Central memory CD8-positive, alpha-beta T cell (primary cell): ENCODE measurements around the gene AGRN.
"Not testable (repeated sequence)": the region's sequence is repeated elsewhere in the genome, so short reads cannot be mapped to it uniquely, and the experiment has no call there.

Experiments used
- ATAC-seq: fragments of 150-1000 bp; cut with Tn5 transposase; replicated peaks from 2 replicates; pipeline ENCODE4 v1.10.0; 2022; ENCODE audit warnings: mild to moderate bottlenecking, moderate FRiP score, moderate number of reproducible peaks; ENCODE audit not compliant: poor library complexity, severe bottlenecking; ENCODE audit errors: extremely low read depth
- DNase-seq, 2 donors: peaks; one replicate each; pipeline ENCODE4 v3.0.0; 2021; ENCODE audit warnings: low spot score in 2 of 2
- H3K27ac Mint-ChIP-seq: one replicate; pipeline ENCODE4 v1.8.0; 2022; ENCODE audit warnings: low read depth, mild to moderate bottlenecking, moderate library complexity, mixed read lengths
- H3K27me3 Mint-ChIP-seq: one replicate; pipeline ENCODE4 v1.8.0; 2022; ENCODE audit warnings: mixed read lengths
- H3K36me3 Mint-ChIP-seq: one replicate; pipeline ENCODE4 v1.8.0; 2022; ENCODE audit warnings: mild to moderate bottlenecking, moderate library complexity, mixed read lengths; ENCODE audit not compliant: insufficient read depth
- H3K4me1 Mint-ChIP-seq: one replicate; pipeline ENCODE4 v1.8.0; 2022; ENCODE audit warnings: mixed read lengths
- H3K4me3 Mint-ChIP-seq: one replicate; pipeline ENCODE4 v1.8.0; 2022; ENCODE audit warnings: mild to moderate bottlenecking, moderate library complexity, mixed read lengths
- H3K9me3 Mint-ChIP-seq: one replicate; pipeline ENCODE4 v1.8.0; 2022; ENCODE audit warnings: mixed read lengths

Gene AGRN

GRCh38 chr1:988061-988460 lies 31.9 kb upstream of the AGRN start:
- not testable (repeated sequence) for DNase-seq, H3K36me3 Mint-ChIP-seq, H3K4me1 Mint-ChIP-seq, H3K9me3 Mint-ChIP-seq, ATAC-seq, H3K27ac Mint-ChIP-seq, H3K4me3 Mint-ChIP-seq
- H3K27me3 Mint-ChIP-seq: peaks cover 77% of the 10 kb centered on the region

- DNase-seq, ATAC-seq, H3K9me3 Mint-ChIP-seq, H3K4me1 Mint-ChIP-seq, H3K27ac Mint-ChIP-seq, H3K36me3 Mint-ChIP-seq, H3K4me3 Mint-ChIP-seq: not testable (repeated sequence)
- peaks cover 80% of the 10 kb centered on the region for H3K27me3 Mint-ChIP-seq
Observed at GRCh38 chr1:991275-991674, 28.6 kb upstream of the AGRN start.

GRCh38 chr1:991895-992294 lies 28.0 kb upstream of the AGRN start:
- ATAC-seq: no peak
- Mint-ChIP-seq H3K9me3 (no peaks in the 10 kb centered on the region), H3K4me3 (no peak overlapping the region), H3K27me3 (peaks cover 78% of the 10 kb centered on the region), H3K27ac (peak overlapping the region; percentile 70), H3K4me1 (peaks cover 6% of the 10 kb centered on the region), H3K36me3 (peaks cover 2% of the 10 kb centered on the region)
- DNase-seq: no peak

GRCh38 chr1:992362-992761 lies 27.6 kb upstream of the AGRN start:
- no peak overlapping the region for H3K4me3 Mint-ChIP-seq
- no peaks in the 10 kb centered on the region for H3K9me3 Mint-ChIP-seq
- H3K27me3 Mint-ChIP-seq: peaks cover 83% of the 10 kb centered on the region
- ATAC-seq: no peak
- peak overlapping the region; percentile 70 for H3K27ac Mint-ChIP-seq
- H3K36me3 Mint-ChIP-seq: peaks cover 2% of the 10 kb centered on the region
- no peak for DNase-seq
- peaks cover 6% of the 10 kb centered on the region for H3K4me1 Mint-ChIP-seq

GRCh38 chr1:993379-993995 lies 26.4 kb upstream of the AGRN start:
- H3K27ac Mint-ChIP-seq: no peak overlapping the region

GRCh38 chr1:994546-994945 lies 25.4 kb upstream of the AGRN start:
- H3K27ac Mint-ChIP-seq: not testable (repeated sequence)

More at GRCh38 chr1:993379-993995, 26.4 kb upstream of the AGRN start:
- peaks cover 6% of the 10 kb centered on the region for H3K4me1 Mint-ChIP-seq
- ATAC-seq (no peak), DNase-seq (no peak)
- H3K27me3 Mint-ChIP-seq: peaks cover 75% of the 10 kb centered on the region
- no peak overlapping the region for H3K4me3 Mint-ChIP-seq
- H3K36me3 Mint-ChIP-seq: peaks cover 2% of the 10 kb centered on the region
- H3K9me3 Mint-ChIP-seq: no peaks in the 10 kb centered on the region

GRCh38 chr1:995665-996633 lies 24.0 kb upstream of the AGRN start:
- Mint-ChIP-seq H3K27me3 (peaks cover 61% of the 10 kb centered on the region), H3K4me3 (no peak overlapping the region), H3K4me1 (peaks cover 11% of the 10 kb centered on the region), H3K9me3 (no peaks in the 10 kb centered on the region), H3K27ac (no peak overlapping the region), H3K36me3 (peaks cover 7% of the 10 kb centered on the region)
- no peak for ATAC-seq
- no peak for DNase-seq

More at GRCh38 chr1:994546-994945, 25.4 kb upstream of the AGRN start:
- not testable (repeated sequence) for H3K4me1 Mint-ChIP-seq, H3K4me3 Mint-ChIP-seq, DNase-seq, H3K36me3 Mint-ChIP-seq, H3K9me3 Mint-ChIP-seq, ATAC-seq
- peaks cover 65% of the 10 kb centered on the region for H3K27me3 Mint-ChIP-seq

- ATAC-seq (no peak), DNase-seq (no peak)
- H3K27me3 Mint-ChIP-seq: peaks cover 53% of the 10 kb centered on the region
- H3K4me1 Mint-ChIP-seq: peaks cover 13% of the 10 kb centered on the region
- no peaks in the 10 kb centered on the region for H3K9me3 Mint-ChIP-seq
- H3K36me3 Mint-ChIP-seq: peaks cover 7% of the 10 kb centered on the region
- H3K27ac Mint-ChIP-seq: no peak overlapping the region
- H3K4me3 Mint-ChIP-seq: no peak overlapping the region
Observed at GRCh38 chr1:996851-997712, 22.8 kb upstream of the AGRN start.

GRCh38 chr1:997713-997992 lies 22.3 kb upstream of the AGRN start:
- ATAC-seq (no peak), DNase-seq (no peak)
- peaks cover 47% of the 10 kb centered on the region for H3K27me3 Mint-ChIP-seq
- H3K4me3 Mint-ChIP-seq: no peak overlapping the region
- H3K9me3 Mint-ChIP-seq: no peaks in the 10 kb centered on the region
- H3K27ac Mint-ChIP-seq: no peak overlapping the region
- peaks cover 13% of the 10 kb centered on the region for H3K4me1 Mint-ChIP-seq
- peaks cover 7% of the 10 kb centered on the region for H3K36me3 Mint-ChIP-seq

GRCh38 chr1:997993-998744 lies 21.8 kb upstream of the AGRN start:
- peaks cover 47% of the 10 kb centered on the region for H3K27me3 Mint-ChIP-seq

GRCh38 chr1:998745-998994 lies 21.2 kb upstream of the AGRN start:
- H3K27me3 Mint-ChIP-seq: peaks cover 46% of the 10 kb centered on the region
- ATAC-seq: no peak

More at GRCh38 chr1:997993-998744, 21.8 kb upstream of the AGRN start:
- DNase-seq (no peak), ATAC-seq (no peak)
- H3K9me3 Mint-ChIP-seq: no peaks in the 10 kb centered on the region
- H3K36me3 Mint-ChIP-seq: peaks cover 7% of the 10 kb centered on the region
- H3K27ac Mint-ChIP-seq: no peak overlapping the region
- H3K4me1 Mint-ChIP-seq: peaks cover 13% of the 10 kb centered on the region
- no peak overlapping the region for H3K4me3 Mint-ChIP-seq

More at GRCh38 chr1:998745-998994, 21.2 kb upstream of the AGRN start:
- Mint-ChIP-seq H3K4me1 (peaks cover 13% of the 10 kb centered on the region), H3K4me3 (no peak overlapping the region), H3K27ac (no peak overlapping the region), H3K9me3 (no peaks in the 10 kb centered on the region), H3K36me3 (peaks cover 7% of the 10 kb centered on the region)
- DNase-seq: no peak
